HepG2 (cell line): Measurements from ENCODE around the gene YBX2. TPM values are rescaled to one million over a fixed set of nuclear protein-coding genes. Genes with fewer than 3 reads are reported as not detected.

Experiments
- CHD4 ChIP-seq: fragments of 200-600 bp; sonication (generic); IDR thresholded peaks from 2 replicates; pipeline ENCODE4 v1.7.0; 2017; ENCODE audit warnings: mild to moderate bottlenecking, low read length, borderline replicate concordance
- EEA1 ChIP-seq: sonication (generic); formaldehyde crosslinking; IDR thresholded peaks from 2 replicates; pipeline ENCODE4 v1.5.1; 2020; ENCODE audit warnings: mild to moderate bottlenecking, missing genetic modification reagents, borderline replicate concordance
- JUND ChIP-seq: sonication (generic); formaldehyde crosslinking; IDR thresholded peaks from 2 replicates; pipeline ENCODE4 v1.8.0; 2022; ENCODE audit warnings: mild to moderate bottlenecking, missing genetic modification reagents
- KLF12 ChIP-seq: sonication (generic); formaldehyde crosslinking; IDR thresholded peaks from 2 replicates; pipeline ENCODE4 v1.4.0; 2020; ENCODE audit warnings: missing genetic modification reagents, borderline replicate concordance
- NCOA5 ChIP-seq: sonication (generic); formaldehyde crosslinking; IDR thresholded peaks from 2 replicates; pipeline ENCODE4 v1.4.0; 2020; ENCODE audit warnings: missing genetic modification reagents
- NR2F1 ChIP-seq, 2 experiments: fragments of 450-650 bp in 1 of 2; formaldehyde crosslinking in 1 of 2; IDR thresholded peaks; 2 replicates each; pipeline versions ENCODE4 v1.5.0 to v1.6.1; 2016 to 2020; ENCODE audit warnings: mild to moderate bottlenecking in 1 of 2, missing compliant biosample characterization in 1 of 2, missing genetic modification reagents in 1 of 2, moderate library complexity in 1 of 2
- PAF1 ChIP-seq: IDR thresholded peaks from 2 replicates; pipeline ENCODE4 v1.6.1; 2016; ENCODE audit warnings: missing genetic modification reagents, missing compliant biosample characterization
- POLR2AphosphoS5 ChIP-seq: IDR thresholded peaks from 2 replicates; pipeline ENCODE4 v1.6.1; 2012; ENCODE audit warnings: low read depth, low read length
- RFX5 ChIP-seq: IDR thresholded peaks from 2 replicates; pipeline ENCODE4 v1.6.1; 2011; ENCODE audit warnings: low read depth, low read length, improper control_type of control experiment
- SALL2 ChIP-seq: sonication (generic); formaldehyde crosslinking; IDR thresholded peaks from 2 replicates; pipeline ENCODE4 v1.8.1; 2023; ENCODE audit warnings: mild to moderate bottlenecking, missing genetic modification reagents, inconsistent platforms
- SAP130 ChIP-seq: IDR thresholded peaks from 2 replicates; pipeline ENCODE4 v1.6.1; 2016; ENCODE audit warnings: low read depth
- THRA ChIP-seq: sonication (generic); formaldehyde crosslinking; IDR thresholded peaks from 2 replicates; pipeline ENCODE4 v1.4.0; 2020; ENCODE audit warnings: missing genetic modification reagents, borderline replicate concordance
- ZBTB37 ChIP-seq: sonication (generic); formaldehyde crosslinking; IDR thresholded peaks from 2 replicates; pipeline ENCODE4 v1.4.0; 2020; ENCODE audit warnings: mild to moderate bottlenecking, missing genetic modification reagents
- ZKSCAN5 ChIP-seq: sonication (generic); formaldehyde crosslinking; IDR thresholded peaks from 2 replicates; pipeline ENCODE4 v1.5.1; 2020; ENCODE audit warnings: mild to moderate bottlenecking, missing genetic modification reagents
- ZNF296 ChIP-seq: sonication (generic); formaldehyde crosslinking; conservative IDR thresholded peaks from 2 replicates; pipeline ENCODE4 v1.5.0; 2020; ENCODE audit warnings: mild to moderate bottlenecking, missing genetic modification reagents
- ZNF430 ChIP-seq: sonication (generic); formaldehyde crosslinking; IDR thresholded peaks from 2 replicates; pipeline ENCODE4 v1.9.0; 2021; ENCODE audit warnings: mild to moderate bottlenecking, missing genetic modification reagents
- ZNF44 ChIP-seq: sonication (generic); formaldehyde crosslinking; IDR thresholded peaks from 2 replicates; pipeline ENCODE4 v1.5.1; 2020; ENCODE audit warnings: mild to moderate bottlenecking, missing genetic modification reagents
- ZNF572 ChIP-seq: sonication (generic); formaldehyde crosslinking; IDR thresholded peaks from 2 replicates; pipeline ENCODE4 v1.5.1; 2020; ENCODE audit warnings: mild to moderate bottlenecking, missing genetic modification reagents
- ZNF792 ChIP-seq: IDR thresholded peaks from 2 replicates; pipeline ENCODE4 v1.6.1; 2016
- polyA plus RNA-seq, 8 experiments: library from polyadenylated mRNA; depleted of rRNA in 3 of 8; stranded (reverse) in 7 of 8; unstranded in 1 of 8; fragments of >200 nt; fragmentation: Illumina TruSeq in 4 of 8; extraction: Trizol in 4 of 8; gene quantifications; 2 replicates each; pipeline versions ENCODE4 v1.2.1 to v1.2.3, GENCODE V29; 2011 to 2016; ENCODE audit warnings: low read depth in 4 of 8, missing spikeins in 1 of 8, mixed read lengths in 1 of 8; ENCODE audit not compliant: insufficient read depth in 1 of 8
- total RNA-seq, 5 experiments: library from RNA; depleted of rRNA; stranded (reverse); fragments of >200 nt; fragmentation: Illumina TruSeq; extraction: Trizol; gene quantifications; 2 replicates each; pipeline ENCODE4 v1.2.3, GENCODE V29; 2016; ENCODE audit warnings: low read depth in 1 of 5
- TF ChIP-seq, protein P1 (sequence below): sonication (generic); formaldehyde crosslinking; IDR thresholded peaks from 2 replicates; pipeline ENCODE4 v1.5.0; 2020; ENCODE audit warnings: missing genetic modification reagents
- TF ChIP-seq, protein P2 (sequence below): IDR thresholded peaks from 2 replicates; pipeline ENCODE4 v1.6.1; 2016; ENCODE audit warnings: missing compliant biosample characterization, missing genetic modification reagents, borderline replicate concordance
- TF ChIP-seq, protein P3 (sequence below): sonication (generic); formaldehyde crosslinking; IDR thresholded peaks from 2 replicates; pipeline ENCODE4 v1.5.0; 2020; ENCODE audit warnings: mild to moderate bottlenecking, missing genetic modification reagents

The YBX2 gene
- total and polyA plus RNA-seq, 2 of the 13 experiments (the other 11 are each of a cell fraction or from before 2014, with no cell fraction given): 0.12 to 0.22 TPM

DNA sequence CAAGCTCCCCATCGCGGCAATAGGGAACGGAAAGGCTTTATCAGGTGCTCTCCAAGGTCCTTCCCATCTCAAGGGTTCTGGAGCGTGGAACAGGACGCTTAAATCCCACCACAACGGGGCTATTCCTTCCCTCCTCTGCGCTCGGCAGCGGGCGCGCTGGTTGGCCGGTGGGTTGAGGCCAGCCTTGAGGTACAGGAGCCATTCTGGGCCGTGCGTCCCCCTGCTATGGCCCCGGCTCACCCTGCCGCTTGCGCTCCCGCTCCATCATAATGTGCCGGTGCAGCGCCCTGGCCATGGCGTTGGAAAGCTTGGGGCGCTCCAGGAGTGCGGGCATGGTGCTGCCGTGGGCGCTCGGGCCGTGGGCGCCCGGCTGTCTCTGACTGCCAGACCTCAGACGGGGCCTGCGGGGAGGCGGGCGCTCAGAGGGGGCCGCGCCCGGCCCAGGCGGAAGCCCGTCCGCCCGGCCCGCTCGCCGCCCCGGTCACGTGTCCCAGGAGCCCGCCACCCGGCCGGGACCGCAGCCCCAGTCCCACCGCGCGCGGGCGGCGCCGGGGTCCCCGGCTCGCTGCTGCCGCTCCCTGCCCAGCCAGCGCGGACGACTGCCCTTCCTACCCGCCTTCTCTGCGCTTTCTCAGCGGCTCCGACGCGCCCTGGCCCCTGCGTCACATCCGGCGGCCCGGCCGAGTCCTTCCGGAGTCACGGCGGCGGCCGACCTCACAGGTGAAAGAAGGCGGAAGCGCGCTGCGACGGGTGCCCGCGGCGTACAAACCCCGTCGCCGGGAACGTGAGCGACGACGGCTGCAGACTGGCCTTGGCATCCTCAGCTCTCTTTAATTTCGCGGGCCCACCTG lies 20.5 kb upstream of the YBX2 start, which contains the start of gene GPS2 (continued):
- no peak for TF ChIP-seq ZNF572 (CRISPR knock-in tag)
- TF ChIP-seq ZNF792 (CRISPR knock-in tag): peak; percentile 61; the same call in 1 of the 2 replicates
- TF ChIP-seq, protein P1, sequence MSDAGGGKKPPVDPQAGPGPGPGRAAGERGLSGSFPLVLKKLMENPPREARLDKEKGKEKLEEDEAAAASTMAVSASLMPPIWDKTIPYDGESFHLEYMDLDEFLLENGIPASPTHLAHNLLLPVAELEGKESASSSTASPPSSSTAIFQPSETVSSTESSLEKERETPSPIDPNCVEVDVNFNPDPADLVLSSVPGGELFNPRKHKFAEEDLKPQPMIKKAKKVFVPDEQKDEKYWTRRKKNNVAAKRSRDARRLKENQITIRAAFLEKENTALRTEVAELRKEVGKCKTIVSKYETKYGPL (CRISPR knock-in tag): peak; percentile 43; the same call in 1 of the 2 replicates
- 0 out of 2 replicates have a peak, but pooled peaks have one; percentile 51 for TF ChIP-seq SALL2 (CRISPR knock-in tag)
- 0 out of 2 replicates have a peak, but pooled peaks have one; percentile 55 for TF ChIP-seq KLF12
- 0 out of 2 replicates have a peak, but pooled peaks have one; percentile 79 for TF ChIP-seq NCOA5 (CRISPR knock-in tag)
- TF ChIP-seq POLR2AphosphoS5: peak; percentile 79
- TF ChIP-seq, protein P2, sequence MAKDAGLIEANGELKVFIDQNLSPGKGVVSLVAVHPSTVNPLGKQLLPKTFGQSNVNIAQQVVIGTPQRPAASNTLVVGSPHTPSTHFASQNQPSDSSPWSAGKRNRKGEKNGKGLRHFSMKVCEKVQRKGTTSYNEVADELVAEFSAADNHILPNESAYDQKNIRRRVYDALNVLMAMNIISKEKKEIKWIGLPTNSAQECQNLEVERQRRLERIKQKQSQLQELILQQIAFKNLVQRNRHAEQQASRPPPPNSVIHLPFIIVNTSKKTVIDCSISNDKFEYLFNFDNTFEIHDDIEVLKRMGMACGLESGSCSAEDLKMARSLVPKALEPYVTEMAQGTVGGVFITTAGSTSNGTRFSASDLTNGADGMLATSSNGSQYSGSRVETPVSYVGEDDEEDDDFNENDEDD (CRISPR knock-in tag): peak; percentile 85
- TF ChIP-seq ZNF296 (CRISPR knock-in tag): 0 out of 2 replicates have a peak, but pooled peaks have one; percentile 42
- no peak for TF ChIP-seq ZNF430 (CRISPR knock-in tag)
- TF ChIP-seq RFX5: no peak
- TF ChIP-seq ZBTB37: no peak
- peak; percentile 72 for TF ChIP-seq THRA (CRISPR knock-in tag)
- no peak for TF ChIP-seq NR2F1 (CRISPR knock-in tag; IDR thresholded peaks at IDR 0.05)
- TF ChIP-seq JUND (CRISPR knock-in tag): no peak
- TF ChIP-seq ZKSCAN5 (CRISPR knock-in tag): no peak
- no peak for TF ChIP-seq EEA1 (CRISPR knock-in tag)
- no peak for TF ChIP-seq CHD4
- TF ChIP-seq SAP130 (CRISPR knock-in tag): peak; percentile 96
- TF ChIP-seq, protein P3, sequence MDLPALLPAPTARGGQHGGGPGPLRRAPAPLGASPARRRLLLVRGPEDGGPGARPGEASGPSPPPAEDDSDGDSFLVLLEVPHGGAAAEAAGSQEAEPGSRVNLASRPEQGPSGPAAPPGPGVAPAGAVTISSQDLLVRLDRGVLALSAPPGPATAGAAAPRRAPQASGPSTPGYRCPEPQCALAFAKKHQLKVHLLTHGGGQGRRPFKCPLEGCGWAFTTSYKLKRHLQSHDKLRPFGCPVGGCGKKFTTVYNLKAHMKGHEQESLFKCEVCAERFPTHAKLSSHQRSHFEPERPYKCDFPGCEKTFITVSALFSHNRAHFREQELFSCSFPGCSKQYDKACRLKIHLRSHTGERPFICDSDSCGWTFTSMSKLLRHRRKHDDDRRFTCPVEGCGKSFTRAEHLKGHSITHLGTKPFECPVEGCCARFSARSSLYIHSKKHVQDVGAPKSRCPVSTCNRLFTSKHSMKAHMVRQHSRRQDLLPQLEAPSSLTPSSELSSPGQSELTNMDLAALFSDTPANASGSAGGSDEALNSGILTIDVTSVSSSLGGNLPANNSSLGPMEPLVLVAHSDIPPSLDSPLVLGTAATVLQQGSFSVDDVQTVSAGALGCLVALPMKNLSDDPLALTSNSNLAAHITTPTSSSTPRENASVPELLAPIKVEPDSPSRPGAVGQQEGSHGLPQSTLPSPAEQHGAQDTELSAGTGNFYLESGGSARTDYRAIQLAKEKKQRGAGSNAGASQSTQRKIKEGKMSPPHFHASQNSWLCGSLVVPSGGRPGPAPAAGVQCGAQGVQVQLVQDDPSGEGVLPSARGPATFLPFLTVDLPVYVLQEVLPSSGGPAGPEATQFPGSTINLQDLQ: no peak
- TF ChIP-seq ZNF44 (CRISPR knock-in tag): no peak; the same call in 1 of the 2 replicates
- no peak for TF ChIP-seq PAF1 (CRISPR knock-in tag)
